Measurements from ENCODE around the gene CLCN6.

DNA sequence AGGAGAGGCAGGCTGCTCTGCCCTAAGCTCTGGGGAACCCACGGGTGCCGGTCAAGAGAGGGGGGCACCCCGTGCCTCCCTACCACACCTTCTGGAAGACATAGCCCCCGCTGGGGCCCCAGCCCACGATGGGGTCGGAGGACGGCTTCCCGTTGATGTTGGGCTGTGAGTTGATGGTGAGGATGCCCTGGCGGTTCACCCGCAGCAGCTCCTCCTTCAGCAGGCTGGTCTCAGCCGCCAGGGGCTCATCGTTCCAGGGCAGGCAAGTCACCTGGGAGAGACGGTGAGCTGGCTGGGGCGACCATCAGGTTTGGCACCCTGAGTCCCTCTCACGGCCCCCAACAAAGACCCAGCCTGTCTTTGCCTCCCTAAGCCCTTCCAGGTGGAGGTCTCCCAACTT is 12.2 kb upstream of the CLCN6 start:
- TF ChIP-seq SP2 (IDR thresholded peaks at IDR 0.05; ENCODE audit: low read length) (no peak), RAD21 (IDR thresholded peaks at IDR 0.05 in 1 of 2, conservative IDR thresholded peaks at IDR 0.05 in 1 of 2; ENCODE audit: low read depth in 2 of 2, low read length in 2 of 2) (no peak), CTCF (IDR thresholded peaks at IDR 0.05; ENCODE audit: control extremely low read depth in 1 of 3, insufficient read depth in 1 of 3, low read depth in 1 of 3, low read length in 3 of 3) (no peak), EP300 (IDR thresholded peaks at IDR 0.05; ENCODE audit: borderline replicate concordance in 1 of 2, low read depth in 2 of 2, low read length in 2 of 2) (no peak), ATF2 (IDR thresholded peaks at IDR 0.05; ENCODE audit: low read length) (no peak), RNF2 (IDR thresholded peaks at IDR 0.05; ENCODE audit: borderline replicate concordance, low read depth, low read length, missing control alignments, poor library complexity, severe bottlenecking) (no peak), SIN3A (conservative IDR thresholded peaks at IDR 0.05 in 1 of 2, IDR thresholded peaks at IDR 0.05 in 1 of 2; ENCODE audit: low read depth in 1 of 2, low read length in 2 of 2) (no peak), POLR2A (IDR thresholded peaks at IDR 0.05; ENCODE audit: control extremely low read depth in 1 of 2, low read depth in 2 of 2, low read length in 2 of 2) (no peak), TCF12 (IDR thresholded peaks at IDR 0.05; ENCODE audit: low read depth, low read length) (no peak), SRF (IDR thresholded peaks at IDR 0.05; ENCODE audit: low read depth, low read length) (no peak), CHD2 (IDR thresholded peaks at IDR 0.05; ENCODE audit: low read length) (no peak), MAFK (IDR thresholded peaks at IDR 0.05; ENCODE audit: low read depth, low read length) (no peak), NRF1 (IDR thresholded peaks at IDR 0.05; ENCODE audit: low read depth, low read length) (no peak)
